Stimulated activated CD8-positive, alpha-beta memory T cell treated with anti-CD3 and anti-CD28 coated beads, Interleukin-7, amount 100 ng/mL, for 24 hours (primary cell): Measurements from ENCODE around the gene PLEK.
"Not testable (repeated sequence)": the region's sequence is repeated elsewhere in the genome, so short reads cannot be mapped to it uniquely, and the experiment has no call there.

Experiments used
- DNase-seq: peaks from one replicate; pipeline ENCODE4 v3.0.0-alpha.2; 2020; ENCODE audit warnings: low read depth

PLEK gene

GRCh38 chr2:68385220-68385906, 20.3 kb downstream of the PLEK start:
- DNase-seq: no peak

GRCh38 chr2:68385907-68386287, 20.8 kb downstream of the PLEK start:
- no peak for DNase-seq

DNA sequence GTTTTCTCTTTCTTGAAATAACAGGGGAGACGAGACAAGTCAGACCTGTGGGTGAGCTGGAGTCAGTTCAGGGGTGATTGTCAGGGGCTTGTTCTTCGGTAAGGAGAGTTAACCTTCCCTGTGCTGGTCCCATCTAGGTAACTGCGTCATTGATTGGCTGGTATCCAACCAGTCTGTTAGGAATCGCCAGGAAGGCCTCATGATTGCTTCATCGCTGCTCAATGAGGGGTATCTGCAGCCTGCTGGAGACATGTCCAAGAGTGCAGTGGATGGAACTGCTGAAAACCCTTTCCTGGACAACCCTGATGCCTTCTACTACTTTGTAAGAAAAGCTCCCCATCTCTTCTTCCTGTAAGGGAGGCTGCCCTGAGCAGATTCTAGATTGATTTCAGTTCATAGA, 21.3 kb downstream of the PLEK start:
- no peak for DNase-seq

DNA sequence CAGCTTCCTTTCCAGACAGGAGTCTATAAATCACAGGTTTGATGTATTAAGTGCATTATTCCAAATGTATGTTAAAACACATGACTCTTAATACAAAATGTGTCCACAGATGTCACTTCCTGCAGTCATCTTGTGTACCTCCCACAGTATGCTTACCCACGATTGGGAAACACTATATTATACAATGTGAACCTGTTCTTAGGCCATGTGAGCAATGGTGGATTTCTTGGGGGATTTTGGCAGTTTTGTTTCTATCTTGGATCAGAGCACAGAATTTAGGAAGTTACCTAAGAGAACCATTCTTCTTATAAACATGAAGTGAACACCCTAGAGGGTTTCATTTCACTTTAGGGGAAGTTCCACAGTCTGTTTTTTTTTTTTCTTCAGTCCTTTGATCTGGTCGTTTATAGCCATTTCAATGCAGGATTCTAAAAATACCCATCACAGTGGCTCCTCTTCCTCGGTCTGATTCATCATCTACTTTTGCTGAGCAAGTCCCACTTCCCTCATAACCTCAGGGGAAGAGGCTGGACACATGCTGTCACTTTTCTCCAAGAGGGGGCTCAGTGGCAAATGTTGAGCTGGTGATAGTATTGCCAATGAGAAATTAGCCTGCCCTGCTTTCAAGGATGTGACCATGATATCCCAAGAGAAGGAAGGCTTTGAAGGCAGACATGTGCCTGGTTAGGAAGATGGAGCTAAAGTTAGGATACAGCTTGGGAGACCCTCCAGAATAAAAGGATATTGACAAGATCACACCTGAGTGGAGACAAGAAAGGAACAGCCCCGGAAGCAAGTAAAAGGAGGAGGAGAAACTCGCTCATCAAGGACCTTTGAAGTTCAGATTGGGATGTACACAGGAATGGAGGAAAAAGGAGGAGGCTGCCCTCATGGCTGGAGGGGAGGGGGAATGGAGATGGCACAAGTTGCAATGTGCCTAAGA, 22.6 kb downstream of the PLEK start:
- DNase-seq: no peak

GRCh38 chr2:68388358-68388757, 23.3 kb downstream of the PLEK start:
- no peak for DNase-seq

DNA sequence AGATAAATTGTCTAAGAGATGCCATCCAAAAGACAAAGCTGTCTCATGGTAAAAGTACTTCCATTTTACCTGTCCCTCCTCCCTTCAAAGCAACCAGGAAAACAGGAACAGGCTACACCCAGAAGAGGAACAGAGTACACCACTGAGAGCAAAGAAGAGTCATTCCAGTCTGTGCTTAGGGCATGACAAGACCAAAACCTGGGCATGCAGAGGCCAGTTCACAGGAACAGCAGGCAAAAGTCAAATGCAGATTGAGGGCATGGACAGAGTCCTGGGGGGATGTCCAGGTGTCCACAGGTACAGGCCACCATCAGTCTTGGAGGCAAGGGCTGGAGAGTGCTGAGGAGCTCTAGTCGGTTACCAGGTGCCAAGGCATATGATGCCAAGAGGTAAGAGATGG, 23.7 kb downstream of the PLEK start:
- DNase-seq: no peak

DNA sequence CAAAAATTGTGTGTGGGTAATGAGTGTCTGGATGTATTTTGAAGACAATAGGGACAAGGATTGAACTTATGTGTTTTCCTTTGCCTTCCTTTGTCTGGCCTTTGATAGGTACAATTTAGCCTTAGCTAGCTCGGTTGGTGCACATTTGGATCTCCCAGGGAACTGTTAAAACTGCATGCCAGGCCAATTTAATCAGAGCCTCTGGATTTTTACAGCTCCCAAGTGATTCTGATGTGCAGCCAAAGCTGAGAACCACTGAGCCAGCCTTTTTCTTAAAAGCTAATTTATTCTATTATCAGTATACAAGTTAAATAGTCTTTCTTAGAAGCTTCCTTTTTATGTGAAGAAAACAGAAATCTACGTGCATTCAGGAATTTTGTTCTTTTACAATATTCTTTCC, 25.0 kb downstream of the PLEK start:
- DNase-seq: no peak

DNA sequence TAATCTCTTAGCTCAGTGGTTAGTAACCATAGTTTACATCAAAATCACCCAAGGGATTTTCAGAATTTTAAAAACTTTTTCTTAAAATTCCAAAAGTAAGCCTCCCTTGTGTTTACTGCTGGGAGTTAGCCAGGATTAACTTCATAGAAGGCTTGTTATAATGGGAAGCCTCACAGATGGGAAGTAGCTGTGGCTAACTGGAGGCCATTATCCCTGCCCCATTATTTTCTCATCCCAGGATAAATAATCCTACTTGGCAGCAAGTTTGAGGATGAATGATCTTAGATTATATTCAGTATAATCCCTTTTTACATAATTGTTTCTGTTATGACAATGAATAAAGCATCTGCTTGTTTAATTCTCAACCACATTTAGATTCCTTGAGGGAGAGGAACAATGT, 25.5 kb downstream of the PLEK start:
- no peak for DNase-seq

DNA sequence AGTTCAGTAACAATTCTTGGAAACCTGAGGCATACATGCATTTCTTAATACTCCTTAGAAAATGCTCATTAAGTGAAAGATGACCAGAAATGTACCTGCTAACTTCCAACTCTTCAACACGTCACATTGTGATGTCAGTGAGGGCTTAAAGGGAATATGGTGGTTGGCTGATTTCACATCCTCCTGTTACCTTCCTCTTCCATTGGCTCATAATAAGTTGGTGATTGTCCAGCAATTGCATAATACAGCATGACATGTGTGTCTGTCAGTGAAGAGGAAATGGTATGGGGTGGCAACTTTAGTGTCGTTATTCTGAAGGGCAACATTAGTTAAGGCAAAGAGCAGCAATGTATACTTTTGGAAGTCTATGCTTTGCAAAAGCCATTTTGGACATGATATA, 26.0 kb downstream of the PLEK start:
- no peak for DNase-seq

- no peak for DNase-seq
These were observed 26.8 kb downstream of the PLEK start for GRCh38 chr2:68391869-68392268.

DNA sequence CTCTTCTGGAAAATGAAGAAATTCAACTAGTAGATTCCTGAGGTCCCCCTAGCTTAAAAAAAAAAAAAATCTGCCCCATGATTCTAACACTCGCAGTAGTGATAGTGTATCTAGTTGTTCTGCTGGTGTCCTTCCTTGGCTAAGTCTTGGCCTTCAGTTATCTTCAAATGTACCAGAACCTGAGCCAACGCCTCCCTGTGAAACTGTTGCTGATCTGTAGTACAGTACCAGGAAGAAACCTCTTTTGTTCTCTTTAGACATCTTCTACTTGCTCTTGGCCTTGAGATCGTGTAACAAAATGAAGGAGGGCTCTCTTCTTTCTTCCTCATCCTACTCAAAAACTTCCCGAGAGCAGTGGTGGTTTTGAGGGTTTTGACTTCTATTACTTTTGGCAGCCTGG, 31.0 kb downstream of the PLEK start:
- no peak for DNase-seq

DNA sequence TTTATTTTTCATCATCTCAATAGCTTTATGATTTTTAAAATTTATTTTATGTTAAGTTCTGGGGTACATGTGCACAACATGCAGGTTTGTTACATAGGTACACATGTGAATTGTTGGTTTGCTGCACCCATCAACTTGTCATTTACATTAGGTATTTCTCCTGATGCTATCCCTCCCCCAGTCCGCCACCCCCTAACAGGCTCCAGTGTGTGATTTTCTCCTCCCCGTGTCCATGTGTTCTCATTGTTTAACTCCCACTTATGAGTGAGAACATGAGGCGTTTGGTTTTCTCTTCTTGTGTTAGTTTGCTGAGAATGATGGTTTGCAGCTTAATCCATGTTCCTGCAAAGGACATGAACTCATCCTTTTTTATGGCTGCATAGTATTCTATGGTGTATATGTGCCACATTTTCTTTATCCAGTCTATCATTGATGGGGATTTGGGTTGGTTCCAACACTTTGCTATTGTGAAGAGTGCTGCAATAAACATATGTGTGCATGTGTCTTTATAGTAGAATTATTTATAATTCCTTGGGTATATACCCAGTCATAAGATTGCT, 32.7 kb downstream of the PLEK start:
- DNase-seq: not testable (repeated sequence)

- DNase-seq: no peak
These were observed 38.1 kb downstream of the PLEK start for GRCh38 chr2:68403199-68403644.

DNA sequence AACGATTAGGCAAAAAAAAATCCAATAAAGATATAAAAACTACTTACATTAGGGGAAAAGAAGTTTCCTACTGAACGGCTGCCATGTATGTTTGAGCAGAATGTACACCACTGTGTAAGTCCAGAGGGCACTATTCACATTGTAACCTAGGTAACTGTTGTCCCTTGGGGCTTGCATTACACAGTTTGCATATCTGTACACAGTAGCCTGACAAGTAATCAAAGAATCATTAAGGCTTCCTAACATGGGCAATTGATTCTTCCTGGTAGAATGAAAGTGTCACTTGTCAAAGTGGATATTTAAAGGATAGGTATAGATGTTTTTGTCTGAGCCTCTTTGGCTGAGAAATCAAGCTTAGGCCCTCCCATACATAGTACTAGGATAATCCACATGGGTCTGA, 39.1 kb downstream of the PLEK start:
- DNase-seq: no peak

DNA sequence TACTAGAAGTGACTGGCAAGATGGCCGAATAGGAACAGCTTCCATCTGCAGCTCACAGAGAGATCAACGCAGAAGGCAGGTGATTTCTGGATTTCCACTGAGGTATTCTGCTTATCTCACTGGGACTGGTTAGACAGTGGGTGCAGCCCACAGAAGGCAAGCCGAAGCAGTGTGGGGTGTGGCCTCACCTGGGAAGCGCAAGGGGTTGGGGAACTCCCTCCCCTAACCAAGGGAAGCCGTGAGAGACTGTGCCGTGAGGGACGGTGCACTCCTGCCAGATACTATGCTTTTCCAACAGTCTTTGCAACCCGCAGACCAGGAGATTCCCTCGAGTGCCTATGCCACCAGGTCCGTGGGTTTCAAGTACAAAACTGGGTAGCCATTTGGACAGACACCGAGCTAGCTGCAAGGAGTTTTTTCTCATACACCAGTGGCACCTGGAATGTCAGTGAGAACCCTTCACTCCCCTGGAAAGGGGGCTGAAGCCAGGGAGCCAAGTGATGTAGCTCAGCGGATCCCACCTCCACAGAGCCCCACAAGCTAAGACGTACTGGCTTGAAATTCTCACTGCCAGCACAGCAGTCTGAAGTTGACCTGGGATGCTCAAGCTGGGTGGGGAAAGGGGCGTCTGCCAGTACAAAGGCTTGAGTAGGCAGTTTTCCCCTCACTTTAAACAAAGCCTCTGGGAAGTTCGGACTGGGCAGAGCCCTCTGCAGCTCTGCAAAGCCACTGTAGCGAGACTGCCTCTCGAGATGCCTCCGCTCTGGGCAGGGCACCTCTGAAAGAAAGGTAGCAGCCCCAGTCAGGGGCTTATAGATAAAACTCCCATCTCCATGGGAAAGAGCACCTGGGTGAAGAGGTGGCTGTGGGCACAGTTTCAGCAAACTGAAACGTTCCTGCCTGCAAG, 40.1 kb downstream of the PLEK start:
- no peak for DNase-seq

DNA sequence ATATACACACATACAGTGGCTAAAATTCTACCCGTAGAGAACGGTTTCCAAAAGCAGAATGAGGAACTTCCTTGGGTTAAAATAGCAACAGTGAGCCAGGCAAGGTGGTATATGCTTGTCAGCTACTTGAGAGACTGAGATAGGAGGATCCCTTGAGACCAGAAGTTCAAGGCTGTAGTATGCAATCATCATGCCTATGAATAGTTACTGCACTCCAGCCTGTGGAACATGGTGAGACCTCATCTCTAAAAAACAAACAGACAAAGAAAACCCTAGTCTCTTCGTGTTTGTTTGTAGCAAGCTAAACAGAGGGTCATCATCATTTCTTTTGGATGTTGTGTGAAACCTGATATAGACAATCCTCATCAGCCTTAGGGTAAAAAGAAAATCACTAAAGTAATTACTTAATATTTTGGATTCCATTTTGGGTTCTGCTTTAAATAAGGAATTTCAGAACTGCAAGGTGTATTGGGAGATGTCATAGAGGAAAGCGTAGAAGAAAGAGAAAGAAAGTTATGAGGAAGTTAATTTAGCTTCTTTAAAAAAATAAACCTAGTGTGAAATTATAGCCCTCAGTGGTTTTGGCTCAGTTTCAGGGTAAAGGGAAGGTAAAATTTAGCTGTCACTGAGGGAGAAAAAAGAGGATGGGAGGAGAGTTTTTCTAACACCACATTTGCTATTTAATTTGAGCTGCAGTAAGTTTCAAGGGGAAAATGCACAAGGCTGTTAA, 46.5 kb downstream of the PLEK start:
- DNase-seq: no peak

GRCh38 chr2:68412127-68412819, 47.2 kb downstream of the PLEK start:
- no peak for DNase-seq

GRCh38 chr2:68413466-68413865, 48.4 kb downstream of the PLEK start:
- no peak for DNase-seq

DNA sequence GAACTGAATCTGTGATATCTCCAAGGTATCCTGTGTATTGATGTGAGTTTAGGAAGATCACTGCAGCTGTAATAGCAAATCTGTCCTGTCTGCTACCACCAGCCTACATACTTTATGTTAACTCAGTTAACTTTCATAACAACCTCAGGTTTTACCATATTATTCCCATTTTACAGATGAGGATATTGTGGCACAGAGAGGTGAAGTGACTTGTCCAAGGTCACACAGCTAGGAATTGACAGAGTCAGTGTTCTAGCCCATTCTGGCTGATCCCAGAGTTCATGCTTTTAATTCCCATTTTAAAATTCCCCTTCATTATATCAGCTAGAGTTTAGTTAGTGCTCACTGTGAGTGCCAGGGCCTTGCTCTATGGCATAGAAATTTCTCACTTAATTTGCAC, 49.4 kb downstream of the PLEK start:
- DNase-seq: no peak

- no peak for DNase-seq
These were observed 49.8 kb downstream of the PLEK start for GRCh38 chr2:68414876-68415275.

GRCh38 chr2:68415521-68415920, 50.4 kb downstream of the PLEK start:
- no peak for DNase-seq
